Cortex of kidney (tissue), 1 donor: ENCODE data around the gene MDFI.

ENCODE experiments used
- DNase-seq: peaks from one replicate; lab custom pipeline; 2025; lab: John Stamatoyannopoulos, UW

The MDFI gene

GRCh38 chr6:41651246-41651961 lies 13.1 kb downstream of the MDFI start:
- no peak for DNase-seq

GRCh38 chr6:41651962-41652657 lies 13.8 kb downstream of the MDFI start:
- DNase-seq: no peak

- DNase-seq: no peak
These were observed 14.8 kb downstream of the MDFI start for GRCh38 chr6:41652866-41653652.

- DNase-seq: no peak
These were observed 15.4 kb downstream of the MDFI start for GRCh38 chr6:41653691-41654090.

- DNase-seq: no peak
These were observed 16.0 kb downstream of the MDFI start for GRCh38 chr6:41654151-41654697.

GRCh38 chr6:41654698-41655151 lies 16.5 kb downstream of the MDFI start:
- no peak for DNase-seq

- no peak for DNase-seq
These were observed 16.9 kb downstream of the MDFI start for GRCh38 chr6:41655176-41655575.

GRCh38 chr6:41655646-41656001 lies 17.4 kb downstream of the MDFI start:
- DNase-seq: no peak

- DNase-seq: no peak
These were observed 17.9 kb downstream of the MDFI start for GRCh38 chr6:41656002-41656691.

- DNase-seq: no peak
These were observed 19.1 kb downstream of the MDFI start for GRCh38 chr6:41657131-41658094.

- no peak for DNase-seq
These were observed 20.4 kb downstream of the MDFI start for GRCh38 chr6:41658636-41659035.

GRCh38 chr6:41659935-41660334 lies 21.7 kb downstream of the MDFI start:
- DNase-seq: no peak

- DNase-seq: no peak
These were observed 25.3 kb downstream of the MDFI start for GRCh38 chr6:41663568-41663967.

- no peak for DNase-seq
These were observed 26.0 kb downstream of the MDFI start for GRCh38 chr6:41664271-41664670.

- DNase-seq: no peak
These were observed 28.9 kb downstream of the MDFI start for GRCh38 chr6:41667195-41667594.

- DNase-seq: no peak
These were observed 30.7 kb downstream of the MDFI start for GRCh38 chr6:41668968-41669367.

- no peak for DNase-seq
These were observed 32.6 kb downstream of the MDFI start for GRCh38 chr6:41670703-41671360.

GRCh38 chr6:41671376-41671775 lies 33.1 kb downstream of the MDFI start:
- DNase-seq: no peak

- no peak for DNase-seq
These were observed 33.7 kb downstream of the MDFI start for GRCh38 chr6:41672016-41672415.
